Upper lobe of right lung (tissue), 1 donor: ENCODE measurements around the gene HSD17B2. TPM values are rescaled to one million over a fixed set of nuclear protein-coding genes. Genes with fewer than 3 reads are reported as not detected.

Experiments
- ATAC-seq: fragments of 200-7000 bp; cut with Tn5 transposase; one replicate; pipeline ENCODE4 v1.9.1; 2020; ENCODE audit warnings: mild to moderate bottlenecking, moderate library complexity
- DNase-seq: peaks from one replicate; pipeline ENCODE4 v3.0.0-alpha.2; 2020
- H3K27ac ChIP-seq: fragments of 200-600 bp; one replicate; pipeline ENCODE4 v1.8.0; 2022
- H3K27me3 ChIP-seq: fragments of 200-600 bp; one replicate; pipeline ENCODE4 v1.8.0; 2022; ENCODE audit warnings: mild to moderate bottlenecking
- H3K36me3 ChIP-seq: fragments of 200-600 bp; one replicate; pipeline ENCODE4 v1.8.0; 2022
- H3K4me1 ChIP-seq: fragments of 200-600 bp; one replicate; pipeline ENCODE4 v1.8.0; 2022
- H3K4me3 ChIP-seq: fragments of 200-600 bp; one replicate; pipeline ENCODE4 v1.8.0; 2022; ENCODE audit warnings: mild to moderate bottlenecking
- H3K9me3 ChIP-seq: fragments of 200-600 bp; one replicate; pipeline ENCODE4 v1.8.0; 2022
- intact Hi-C: fragments of 100-400 bp; cut with DNase I; formaldehyde crosslinking; loops from one replicate; pipeline ENCODE4 v1.11.0; 2022
- total RNA-seq: library from RNA; stranded (reverse); fragmentation: NEBNext Ultra II Directional; extraction: Animal tissue kit (Norgen Biotek cat#: 25700); gene quantifications from one replicate; pipeline ENCODE4 v1.2.1, GENCODE V29; 2021
- TF ChIP-seq, protein P1 (sequence below): fragments of 200-600 bp; IDR thresholded peaks from one replicate; pipeline ENCODE4 v1.8.0; 2022; ENCODE audit warnings: antibody characterized with exemption
- donor health status: DM: no; HTN: yes; CAD: no; lungs with severe emphysema.

Gene HSD17B2
- total RNA-seq, 1 donor from 2014 or later, result 3.1 TPM

GRCh38 chr16:82049484-82049883, 14.4 kb downstream of the HSD17B2 start:
- no peak for DNase-seq
- no peak for ATAC-seq
- no peak overlapping the region for H3K4me3 ChIP-seq
- H3K9me3 ChIP-seq, result no peaks in the 10 kb centered on the region
- H3K36me3 ChIP-seq, result no peaks in the 10 kb centered on the region
- peaks cover 5% of the 10 kb centered on the region for H3K4me1 ChIP-seq
- intact Hi-C loops, result no loop called here
- H3K27me3 ChIP-seq, result no peaks in the 10 kb centered on the region
- no peak overlapping the region for H3K27ac ChIP-seq
- TF ChIP-seq, protein P1, sequence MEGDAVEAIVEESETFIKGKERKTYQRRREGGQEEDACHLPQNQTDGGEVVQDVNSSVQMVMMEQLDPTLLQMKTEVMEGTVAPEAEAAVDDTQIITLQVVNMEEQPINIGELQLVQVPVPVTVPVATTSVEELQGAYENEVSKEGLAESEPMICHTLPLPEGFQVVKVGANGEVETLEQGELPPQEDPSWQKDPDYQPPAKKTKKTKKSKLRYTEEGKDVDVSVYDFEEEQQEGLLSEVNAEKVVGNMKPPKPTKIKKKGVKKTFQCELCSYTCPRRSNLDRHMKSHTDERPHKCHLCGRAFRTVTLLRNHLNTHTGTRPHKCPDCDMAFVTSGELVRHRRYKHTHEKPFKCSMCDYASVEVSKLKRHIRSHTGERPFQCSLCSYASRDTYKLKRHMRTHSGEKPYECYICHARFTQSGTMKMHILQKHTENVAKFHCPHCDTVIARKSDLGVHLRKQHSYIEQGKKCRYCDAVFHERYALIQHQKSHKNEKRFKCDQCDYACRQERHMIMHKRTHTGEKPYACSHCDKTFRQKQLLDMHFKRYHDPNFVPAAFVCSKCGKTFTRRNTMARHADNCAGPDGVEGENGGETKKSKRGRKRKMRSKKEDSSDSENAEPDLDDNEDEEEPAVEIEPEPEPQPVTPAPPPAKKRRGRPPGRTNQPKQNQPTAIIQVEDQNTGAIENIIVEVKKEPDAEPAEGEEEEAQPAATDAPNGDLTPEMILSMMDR, result no peak

GRCh38 chr16:82050506-82050905, 15.5 kb downstream of the HSD17B2 start:
- no peaks in the 10 kb centered on the region for H3K36me3 ChIP-seq
- H3K4me1 ChIP-seq, result peaks cover 5% of the 10 kb centered on the region
- H3K27ac ChIP-seq, result no peak overlapping the region
- no peaks in the 10 kb centered on the region for H3K27me3 ChIP-seq
- H3K4me3 ChIP-seq, result no peak overlapping the region
- DNase-seq (no peak), ATAC-seq (no peak)
- H3K9me3 ChIP-seq, result no peaks in the 10 kb centered on the region
- TF ChIP-seq, protein P1, result no peak
- intact Hi-C loops, result no loop called here

GRCh38 chr16:82050909-82051357, 15.9 kb downstream of the HSD17B2 start:
- Histone ChIP-seq H3K27ac (no peak overlapping the region), H3K4me1 (peaks cover 5% of the 10 kb centered on the region), H3K36me3 (no peaks in the 10 kb centered on the region), H3K9me3 (no peaks in the 10 kb centered on the region), H3K27me3 (no peaks in the 10 kb centered on the region), H3K4me3 (no peak overlapping the region)
- intact Hi-C loops, result no loop called here
- DNase-seq (no peak), ATAC-seq (no peak)
- TF ChIP-seq, protein P1, result no peak

GRCh38 chr16:82051656-82052055, 16.6 kb downstream of the HSD17B2 start:
- Histone ChIP-seq H3K36me3 (no peaks in the 10 kb centered on the region), H3K27ac (no peak overlapping the region), H3K9me3 (no peaks in the 10 kb centered on the region), H3K4me1 (peaks cover 5% of the 10 kb centered on the region), H3K27me3 (no peaks in the 10 kb centered on the region), H3K4me3 (no peak overlapping the region)
- intact Hi-C loops, result no loop called here
- TF ChIP-seq, protein P1, result no peak
- ATAC-seq (no peak), DNase-seq (no peak)

- intact Hi-C loops, result no loop called here
- Histone ChIP-seq H3K36me3 (no peaks in the 10 kb centered on the region), H3K27ac (peak overlapping the region; percentile 72), H3K9me3 (no peaks in the 10 kb centered on the region), H3K27me3 (no peaks in the 10 kb centered on the region), H3K4me3 (no peak overlapping the region), H3K4me1 (peaks cover 14% of the 10 kb centered on the region)
- DNase-seq (no peak), ATAC-seq (peak; percentile 4)
- TF ChIP-seq, protein P1, result no peak
These were observed 20.1 kb downstream of the HSD17B2 start for GRCh38 chr16:82055117-82055516.
